HG03103 (cell line): ENCODE data around the gene RIOK1.
"Not testable (repeated sequence)": the region's sequence is repeated elsewhere in the genome, so short reads cannot be mapped to it uniquely, and the experiment has no call there.

Experiments used
- ATAC-seq: cut with Tn5 transposase; IDR thresholded peaks from one replicate; pipeline ENCODE4 v1.9.1; 2021; ENCODE audit warnings: low read depth; ENCODE audit not compliant: unreplicated experiment

The RIOK1 gene

GRCh38 chr6:7439228-7439627, 49.6 kb downstream of the RIOK1 start:
- ATAC-seq, result no peak

DNA sequence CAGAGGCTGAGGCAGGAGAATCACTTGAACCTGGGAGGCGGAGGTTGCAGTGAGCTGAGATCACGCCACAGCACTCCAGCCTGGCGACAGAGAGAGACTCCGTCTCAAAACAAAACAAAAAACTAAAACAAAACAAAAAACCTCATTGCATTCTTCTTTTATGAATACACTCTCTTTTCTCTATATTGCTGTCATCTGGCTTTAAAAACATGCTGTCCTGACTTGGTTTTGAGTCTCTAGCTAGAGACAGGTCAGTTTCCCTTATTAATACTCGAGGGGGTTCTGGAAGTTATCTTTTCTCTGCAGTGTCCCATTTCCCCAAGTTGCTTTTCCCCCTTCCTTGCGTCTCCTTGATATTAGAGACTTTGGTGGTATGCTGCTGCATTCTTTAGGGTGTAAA, 50.9 kb downstream of the RIOK1 start:
- no peak for ATAC-seq

DNA sequence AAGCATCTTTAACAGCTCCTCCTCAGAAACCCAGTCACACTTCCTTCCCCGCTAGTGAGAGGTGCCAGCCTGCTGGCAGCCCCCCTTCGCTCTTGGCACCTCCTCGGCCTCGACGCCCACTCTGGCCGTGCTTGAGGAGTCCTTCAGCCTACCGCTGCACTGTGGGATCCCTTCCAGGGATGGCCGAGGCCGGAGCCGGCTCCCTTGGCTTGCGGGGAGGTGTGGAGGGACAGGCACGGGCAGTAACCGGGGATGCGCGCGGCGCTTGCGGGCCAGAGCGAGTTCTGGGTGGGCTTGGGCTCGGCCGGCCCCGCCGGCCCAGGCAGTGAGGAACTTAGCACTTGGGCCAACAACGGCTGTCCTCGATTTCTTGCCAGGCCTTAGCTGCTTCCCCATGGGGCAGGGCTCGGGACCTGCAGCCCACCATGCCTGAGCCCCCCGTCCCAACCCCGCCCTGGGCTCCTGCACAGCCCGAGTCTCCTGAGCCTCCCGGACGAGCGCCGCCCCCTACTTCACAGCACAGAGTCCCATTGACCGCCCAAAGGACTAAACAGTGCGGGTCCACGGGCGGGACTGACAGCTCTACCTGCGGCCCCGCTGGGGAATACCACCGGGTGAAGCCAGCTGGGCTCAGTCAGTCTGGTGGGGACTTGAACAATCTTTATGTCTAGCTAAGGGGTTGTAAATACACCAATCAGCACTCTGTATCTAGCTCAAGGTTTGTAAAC, 51.6 kb downstream of the RIOK1 start:
- ATAC-seq, result no peak

GRCh38 chr6:7442467-7442866, 52.9 kb downstream of the RIOK1 start:
- ATAC-seq, result no peak

- ATAC-seq, result no peak
Observed at GRCh38 chr6:7445101-7445500, 55.5 kb downstream of the RIOK1 start.

DNA sequence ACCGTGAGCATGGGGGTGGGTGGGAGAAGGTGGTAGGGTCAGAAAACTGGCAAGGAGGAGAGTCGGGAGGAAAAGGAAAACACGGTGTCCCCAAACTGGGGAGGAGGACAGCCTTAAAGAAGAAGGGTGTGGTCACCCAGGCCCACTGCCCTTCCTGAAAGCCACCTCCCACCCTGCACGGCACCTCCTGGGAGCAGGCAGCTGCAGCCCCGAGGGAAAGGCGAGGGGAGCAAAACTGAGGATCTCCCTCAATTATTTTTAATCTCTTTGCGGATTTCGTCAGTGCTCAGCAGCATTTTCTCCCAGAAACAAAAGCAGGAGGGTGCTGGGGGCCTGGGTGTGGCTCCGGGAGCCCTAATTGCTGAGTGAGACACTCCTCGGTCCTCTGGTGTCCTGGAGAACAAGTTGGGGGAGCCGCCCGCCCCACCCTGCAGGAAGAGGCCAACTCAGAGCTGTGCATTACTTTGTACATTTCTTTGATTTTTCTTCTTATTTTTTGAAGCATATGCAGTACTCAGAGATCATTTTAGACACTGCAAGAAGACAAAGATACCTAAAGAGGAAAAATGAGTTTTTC, 56.4 kb downstream of the RIOK1 start:
- ATAC-seq, result no peak

GRCh38 chr6:7446619-7447325, 57.2 kb downstream of the RIOK1 start:
- ATAC-seq, result no peak

GRCh38 chr6:7448232-7448631, 58.6 kb downstream of the RIOK1 start:
- ATAC-seq, result no peak

DNA sequence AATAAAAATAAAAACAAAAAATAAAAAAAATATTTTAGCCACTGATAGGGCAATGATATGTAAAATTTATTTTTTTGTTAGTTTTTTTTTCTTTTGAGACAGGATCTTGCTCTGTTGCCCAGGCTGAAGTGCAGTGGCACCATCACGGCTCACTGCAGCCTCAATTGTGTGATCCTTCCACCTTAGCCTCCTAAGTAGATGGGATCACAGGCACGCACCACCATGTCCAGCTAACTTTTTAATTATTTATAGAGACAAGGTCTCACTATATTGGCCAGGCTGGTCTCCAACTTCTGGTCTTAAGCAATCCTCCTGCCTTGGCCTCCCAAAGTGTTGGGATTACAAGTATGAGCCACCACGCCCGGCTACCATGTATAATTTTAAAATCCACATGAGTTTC, 59.4 kb downstream of the RIOK1 start:
- no peak for ATAC-seq

- no peak for ATAC-seq
Observed at GRCh38 chr6:7451326-7451725, 61.7 kb downstream of the RIOK1 start.

DNA sequence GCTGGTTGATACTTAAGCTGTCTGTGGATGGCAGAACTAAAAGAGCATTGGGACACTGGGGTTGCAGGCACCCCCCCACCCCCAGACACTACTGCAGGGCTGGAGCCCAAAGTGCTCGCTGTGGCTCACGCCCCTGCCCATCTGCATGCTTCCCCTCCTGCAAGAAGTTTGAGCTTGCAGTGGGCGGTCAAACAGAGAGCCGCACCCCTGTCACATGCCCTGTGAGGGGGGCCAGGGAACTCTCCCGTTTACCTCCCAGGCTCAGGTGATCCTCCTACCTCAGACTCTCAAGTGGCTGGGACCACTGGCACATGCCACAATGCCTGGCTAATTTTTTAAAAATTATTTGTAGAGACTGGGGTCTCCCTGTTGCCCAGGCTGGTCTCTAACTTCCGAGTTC, 63.3 kb downstream of the RIOK1 start:
- no peak for ATAC-seq

DNA sequence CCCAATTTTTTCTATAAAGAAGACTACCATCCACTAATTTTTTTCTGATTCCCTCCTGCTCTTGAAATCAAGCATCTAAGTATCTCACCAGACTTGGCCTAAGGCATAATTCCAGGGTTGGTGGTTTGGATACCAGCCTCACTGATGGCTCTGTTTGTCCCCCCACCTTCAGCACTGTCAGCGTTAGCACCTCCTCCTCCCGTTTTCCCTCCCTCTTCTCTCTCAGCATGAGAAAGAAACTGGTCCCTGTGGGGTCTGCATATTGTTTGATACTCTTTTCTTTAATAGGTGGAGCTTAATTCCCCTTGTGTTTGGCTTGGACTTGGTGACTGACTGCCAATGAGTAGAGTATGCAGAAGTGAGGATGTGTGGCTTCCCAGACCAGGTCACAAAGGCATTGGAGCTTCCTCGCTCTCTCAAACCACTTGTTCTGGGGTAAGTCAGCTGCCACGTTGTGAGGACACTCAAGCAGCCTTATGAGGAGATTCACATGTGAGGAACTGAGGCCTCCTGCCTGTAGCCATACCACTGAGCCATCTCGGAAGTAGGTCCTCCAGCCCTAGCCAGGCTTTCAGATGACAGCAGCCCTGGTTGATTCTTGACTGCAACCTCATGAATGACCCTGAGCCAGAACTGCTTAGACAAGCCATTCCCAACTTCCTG, 65.2 kb downstream of the RIOK1 start:
- ATAC-seq, result no peak

DNA sequence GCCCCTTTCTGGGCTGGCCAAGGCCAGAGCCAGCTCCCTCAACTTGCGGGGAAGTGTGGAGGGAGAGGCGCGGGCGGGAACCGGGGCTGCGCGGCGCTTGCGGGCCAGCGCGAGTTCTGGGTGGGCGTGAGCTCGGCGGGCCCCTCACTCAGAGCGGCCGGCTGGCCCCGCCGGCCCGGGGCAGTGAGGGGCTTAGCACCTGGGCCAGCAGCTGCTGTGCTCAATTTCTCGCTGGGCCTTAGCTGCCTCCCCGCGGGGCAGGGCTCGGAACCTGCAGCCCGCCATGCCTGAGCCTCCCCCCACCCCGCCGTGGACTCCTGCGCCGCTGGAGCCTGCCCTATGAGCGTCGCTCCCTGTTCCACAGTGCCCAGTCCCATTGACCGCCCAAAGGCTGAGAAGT, 66.7 kb downstream of the RIOK1 start:
- not testable (repeated sequence) for ATAC-seq

GRCh38 chr6:7461416-7461815, 71.8 kb downstream of the RIOK1 start:
- ATAC-seq, result no peak

- ATAC-seq, result no peak
Observed at GRCh38 chr6:7463785-7464184, 74.2 kb downstream of the RIOK1 start.

GRCh38 chr6:7467007-7467897, 77.6 kb downstream of the RIOK1 start:
- ATAC-seq, result no peak
